DND-41 (cell line): Measurements from ENCODE around the gene THBS2.

ENCODE experiments used
- ATAC-seq: fragments of 200-7000 bp; cut with Tn5 transposase; 3 replicates; pipeline ENCODE4 v1.9.1; 2021; ENCODE audit warnings: low read depth; ENCODE audit not compliant: insufficient read depth
- DNase-seq: peaks from one replicate; pipeline ENCODE4 v3.0.0-alpha.2; 2020
- H2AFZ ChIP-seq: 2 replicates; pipeline ENCODE4 v1.6.0; 2012; ENCODE audit warnings: low read depth, low read length
- H3K27ac ChIP-seq: 2 replicates; pipeline ENCODE4 v1.5.1; 2012; ENCODE audit warnings: low read length, inconsistent platforms
- H3K27me3 ChIP-seq: fragments of 200-600 bp; sonication (generic); 2 replicates; pipeline ENCODE4 v1.6.0; 2012; ENCODE audit warnings: low read length, mild to moderate bottlenecking, inconsistent platforms; ENCODE audit not compliant: insufficient read depth, poor library complexity
- H3K36me3 ChIP-seq: 2 replicates; pipeline ENCODE4 v1.5.1; 2012; ENCODE audit warnings: low read length, inconsistent platforms; ENCODE audit not compliant: insufficient read depth
- H3K4me1 ChIP-seq: 2 replicates; pipeline ENCODE4 v1.5.1; 2012; ENCODE audit warnings: mild to moderate bottlenecking, low read length; ENCODE audit not compliant: insufficient read depth
- H3K4me2 ChIP-seq: 2 replicates; pipeline ENCODE4 v1.6.0; 2012; ENCODE audit warnings: mild to moderate bottlenecking, moderate library complexity, low read length, inconsistent platforms; ENCODE audit not compliant: insufficient read depth
- H3K4me3 ChIP-seq, 2 experiments: fragments of 200-600 bp in 1 of 2; shearing (Covaris generic) in 1 of 2; 2 replicates each; pipeline ENCODE4 v1.5.1; 2012 to 2016; ENCODE audit warnings: inconsistent platforms in 2 of 2, low read length in 2 of 2, mild to moderate bottlenecking in 2 of 2, low read depth in 1 of 2, moderate library complexity in 1 of 2
- H3K79me2 ChIP-seq: 2 replicates; pipeline ENCODE4 v1.6.0; 2012; ENCODE audit warnings: low read length, inconsistent platforms; ENCODE audit not compliant: insufficient read depth
- H3K9ac ChIP-seq: 2 replicates; pipeline ENCODE4 v1.6.0; 2012; ENCODE audit warnings: low read depth, mild to moderate bottlenecking, inconsistent platforms, low read length, moderate library complexity
- H3K9me3 ChIP-seq: 2 replicates; pipeline ENCODE4 v1.5.1; 2012; ENCODE audit warnings: low read length, moderate library complexity, mild to moderate bottlenecking, inconsistent platforms; ENCODE audit not compliant: insufficient read depth, severe bottlenecking
- H4K20me1 ChIP-seq: 2 replicates; pipeline ENCODE4 v1.6.0; 2012; ENCODE audit warnings: low read length; ENCODE audit not compliant: insufficient read depth
- CTCF ChIP-seq: IDR thresholded peaks from 2 replicates; pipeline ENCODE4 v1.5.1; 2012; ENCODE audit warnings: borderline replicate concordance, low read length, moderate library complexity, mild to moderate bottlenecking; ENCODE audit not compliant: poor library complexity, severe bottlenecking; ENCODE audit errors: extremely low read depth
- EZH2 ChIP-seq: IDR thresholded peaks from 3 replicates; pipeline ENCODE4 v1.6.1; 2012; ENCODE audit warnings: borderline replicate concordance, low read depth, mild to moderate bottlenecking, moderate library complexity, low read length, inconsistent platforms; ENCODE audit not compliant: severe bottlenecking

THBS2 gene

GRCh38 chr6:169167581-169168301 is 85.9 kb downstream of the THBS2 start:
- Histone ChIP-seq H3K4me2 (no peak overlapping the region), H3K27me3 (no peaks in the 10 kb centered on the region), H4K20me1 (no peaks in the 10 kb centered on the region), H3K4me3 (no peak overlapping the region), H3K27ac (no peak overlapping the region), H3K36me3 (no peaks in the 10 kb centered on the region), H3K9ac (no peak overlapping the region), H3K9me3 (no peaks in the 10 kb centered on the region), H3K4me1 (no peaks in the 10 kb centered on the region), H2AFZ (no peak overlapping the region), H3K79me2 (no peaks in the 10 kb centered on the region)
- TF ChIP-seq CTCF (no peak), EZH2 (no peak)
- DNase-seq (no peak), ATAC-seq (no peak)

GRCh38 chr6:169166896-169167580 is 86.6 kb downstream of the THBS2 start:
- no peak overlapping the region for H2AFZ ChIP-seq
- H3K27me3 ChIP-seq, result no peaks in the 10 kb centered on the region
- H3K4me2 ChIP-seq, result no peak overlapping the region
- no peak overlapping the region for H3K4me3 ChIP-seq
- DNase-seq (no peak), ATAC-seq (no peak)
- H3K79me2 ChIP-seq, result no peaks in the 10 kb centered on the region
- H3K36me3 ChIP-seq, result no peaks in the 10 kb centered on the region
- no peaks in the 10 kb centered on the region for H3K4me1 ChIP-seq
- no peak overlapping the region for H3K9ac ChIP-seq
- H4K20me1 ChIP-seq, result no peaks in the 10 kb centered on the region
- no peak overlapping the region for H3K27ac ChIP-seq
- H3K9me3 ChIP-seq, result no peaks in the 10 kb centered on the region
- TF ChIP-seq EZH2 (no peak), CTCF (no peak)
